Fibroblast of skin of left biceps (primary cell): ENCODE data around the gene NR3C1.

ENCODE experiments used
- DNase-seq, 2 experiments: peaks; one replicate each; pipeline ENCODE4 v3.0.0-alpha.2; 2013; ENCODE audit warnings: low read depth in 2 of 2

Gene NR3C1

GRCh38 chr5:143261748-143262392, 141.6 kb downstream of the NR3C1 start:
- peak in 1 of 2 experiments; percentile 41 for DNase-seq

GRCh38 chr5:143259254-143259605, 144.3 kb downstream of the NR3C1 start:
- no peak for DNase-seq

GRCh38 chr5:143258559-143259253, 144.8 kb downstream of the NR3C1 start:
- DNase-seq = peak in 1 of 2 experiments; percentile 50

- no peak for DNase-seq
Measured at GRCh38 chr5:143254819-143255218, 148.7 kb downstream of the NR3C1 start.

GRCh38 chr5:143251946-143252345, 151.5 kb downstream of the NR3C1 start:
- DNase-seq = no peak

GRCh38 chr5:143251190-143251589, 152.3 kb downstream of the NR3C1 start:
- DNase-seq = no peak

- DNase-seq = no peak
Measured at GRCh38 chr5:143249851-143250250, 153.6 kb downstream of the NR3C1 start.

GRCh38 chr5:143248822-143249579, 154.5 kb downstream of the NR3C1 start:
- DNase-seq = peak in 1 of 2 experiments; percentile 63

GRCh38 chr5:143248391-143248790, 155.1 kb downstream of the NR3C1 start:
- no peak for DNase-seq

- no peak for DNase-seq
Measured at GRCh38 chr5:143247134-143247815, 156.2 kb downstream of the NR3C1 start.

GRCh38 chr5:143245929-143246561, 157.4 kb downstream of the NR3C1 start:
- peak; percentile 68 to 72 for DNase-seq

GRCh38 chr5:143244990-143245389, 158.5 kb downstream of the NR3C1 start:
- DNase-seq = no peak

- peak; percentile 94 for DNase-seq
Measured at GRCh38 chr5:143244000-143244736, 159.3 kb downstream of the NR3C1 start.

- DNase-seq = no peak
Measured at GRCh38 chr5:143243103-143243502, 160.4 kb downstream of the NR3C1 start.

GRCh38 chr5:143241892-143242291, 161.6 kb downstream of the NR3C1 start:
- no peak for DNase-seq

GRCh38 chr5:143239882-143240518, 163.5 kb downstream of the NR3C1 start:
- DNase-seq = no peak

GRCh38 chr5:143238620-143239019, 164.9 kb downstream of the NR3C1 start:
- DNase-seq = no peak

- no peak for DNase-seq
Measured at GRCh38 chr5:143237664-143238063, 165.8 kb downstream of the NR3C1 start.

GRCh38 chr5:143236682-143237081, 166.8 kb downstream of the NR3C1 start:
- no peak for DNase-seq

GRCh38 chr5:143235423-143235822, 168.1 kb downstream of the NR3C1 start:
- peak; percentile 60 to 65 for DNase-seq
